VCaP (cell line): ENCODE results near the gene AHSA1.

ENCODE experiments used
- H3K27ac ChIP-seq: fragments of 450-650 bp; 2 replicates; pipeline ENCODE4 v1.5.1; 2017
- TF ChIP-seq, protein P1 (sequence below): fragments of 450-650 bp; conservative IDR thresholded peaks from 2 replicates; pipeline ENCODE4 v1.5.1; 2017; ENCODE audit warnings: mild to moderate bottlenecking, moderate library complexity

Gene AHSA1

DNA sequence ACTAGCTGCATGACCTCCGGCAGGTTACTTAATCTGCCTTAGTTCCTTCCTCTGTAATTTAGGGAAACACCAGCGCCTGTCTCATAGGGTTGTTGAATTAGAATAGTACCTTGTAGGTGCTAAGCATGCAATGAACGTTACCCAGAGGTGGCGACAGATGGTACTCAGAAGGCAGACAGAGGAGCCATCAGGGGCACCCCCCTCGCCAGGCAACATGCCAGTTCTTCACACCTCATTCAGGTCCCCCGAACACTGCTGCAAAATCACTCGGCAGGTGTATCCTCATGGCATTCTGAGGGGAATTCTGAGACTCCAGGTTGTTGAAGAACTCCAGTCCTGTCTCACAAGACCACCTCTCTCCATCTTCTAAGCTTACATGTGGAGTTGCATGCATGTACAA, 30.7 kb downstream of the AHSA1 start:
- no peak overlapping the region for H3K27ac ChIP-seq
- TF ChIP-seq, protein P1, sequence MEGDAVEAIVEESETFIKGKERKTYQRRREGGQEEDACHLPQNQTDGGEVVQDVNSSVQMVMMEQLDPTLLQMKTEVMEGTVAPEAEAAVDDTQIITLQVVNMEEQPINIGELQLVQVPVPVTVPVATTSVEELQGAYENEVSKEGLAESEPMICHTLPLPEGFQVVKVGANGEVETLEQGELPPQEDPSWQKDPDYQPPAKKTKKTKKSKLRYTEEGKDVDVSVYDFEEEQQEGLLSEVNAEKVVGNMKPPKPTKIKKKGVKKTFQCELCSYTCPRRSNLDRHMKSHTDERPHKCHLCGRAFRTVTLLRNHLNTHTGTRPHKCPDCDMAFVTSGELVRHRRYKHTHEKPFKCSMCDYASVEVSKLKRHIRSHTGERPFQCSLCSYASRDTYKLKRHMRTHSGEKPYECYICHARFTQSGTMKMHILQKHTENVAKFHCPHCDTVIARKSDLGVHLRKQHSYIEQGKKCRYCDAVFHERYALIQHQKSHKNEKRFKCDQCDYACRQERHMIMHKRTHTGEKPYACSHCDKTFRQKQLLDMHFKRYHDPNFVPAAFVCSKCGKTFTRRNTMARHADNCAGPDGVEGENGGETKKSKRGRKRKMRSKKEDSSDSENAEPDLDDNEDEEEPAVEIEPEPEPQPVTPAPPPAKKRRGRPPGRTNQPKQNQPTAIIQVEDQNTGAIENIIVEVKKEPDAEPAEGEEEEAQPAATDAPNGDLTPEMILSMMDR = no peak

DNA sequence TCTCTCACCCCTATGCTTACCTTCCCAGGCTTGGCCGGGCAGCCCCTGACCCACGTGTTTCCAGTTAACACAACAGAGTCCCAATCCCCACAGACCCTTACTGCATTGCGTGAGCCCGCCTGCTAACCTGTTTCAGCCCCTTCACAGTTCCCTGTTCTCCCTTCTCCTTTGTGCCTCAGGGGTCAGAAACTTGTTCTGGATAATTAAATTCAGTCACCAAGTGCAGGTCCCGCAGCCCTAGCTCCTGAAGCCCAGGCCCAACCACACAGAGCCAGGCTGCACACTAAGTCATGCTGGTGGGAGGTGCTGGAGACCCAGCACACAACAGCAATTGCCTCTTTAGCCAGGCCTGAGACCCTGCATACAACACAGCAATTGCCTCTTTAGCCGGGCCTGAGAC, 31.1 kb downstream of the AHSA1 start:
- TF ChIP-seq, protein P1 = no peak
- H3K27ac ChIP-seq = no peak overlapping the region

DNA sequence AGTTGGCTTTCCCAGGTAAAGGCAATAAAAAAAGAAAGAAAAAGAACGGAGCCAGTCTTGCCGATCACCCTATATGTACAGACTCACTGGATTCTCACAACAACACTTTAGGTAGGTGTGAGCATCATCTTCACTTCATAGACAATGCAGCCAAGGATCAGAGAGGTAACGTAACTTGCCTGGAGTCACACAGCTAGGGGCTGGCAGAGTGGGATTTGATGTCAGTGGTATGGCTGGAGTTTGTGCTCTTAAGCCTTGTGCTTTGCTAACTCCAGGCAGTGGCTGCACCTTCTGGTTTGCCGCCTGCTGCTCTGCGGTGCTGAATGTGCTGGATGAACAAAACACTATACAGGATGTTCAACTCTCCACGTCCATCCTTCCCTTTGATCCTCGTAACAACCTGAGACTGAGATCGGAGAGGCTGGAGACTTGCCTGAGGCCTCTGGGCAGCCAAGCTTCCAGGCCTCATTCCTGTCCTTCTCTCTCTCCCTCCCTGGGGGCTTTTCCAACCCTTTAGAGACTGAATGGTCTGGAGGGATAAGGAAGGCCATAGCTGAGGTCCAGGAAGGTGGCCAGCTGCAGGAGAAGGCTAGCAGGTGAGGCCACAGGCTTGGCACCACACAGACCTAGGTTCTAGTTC, 32.6 kb downstream of the AHSA1 start:
- H3K27ac ChIP-seq = no peak overlapping the region
- TF ChIP-seq, protein P1 = no peak

DNA sequence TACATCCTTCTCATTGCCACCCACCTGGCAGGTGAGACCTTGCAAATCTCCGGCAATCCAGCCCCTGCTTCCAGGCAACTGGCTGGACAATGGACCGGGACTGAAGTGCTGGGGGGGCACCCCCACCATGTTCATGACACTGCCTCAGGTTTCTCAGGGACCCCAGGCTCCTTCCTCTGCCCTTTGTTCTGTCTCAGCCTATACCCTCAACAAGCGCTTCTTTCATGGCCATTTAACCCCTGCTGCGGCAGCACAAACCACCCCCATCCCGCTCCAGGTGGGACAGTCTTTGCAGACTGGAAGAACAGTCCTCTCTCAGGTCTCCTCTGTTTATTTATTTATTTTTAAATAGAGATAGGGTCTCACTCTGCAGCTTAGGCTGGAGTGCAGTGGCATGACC, 33.2 kb downstream of the AHSA1 start:
- H3K27ac ChIP-seq = no peak overlapping the region
- TF ChIP-seq, protein P1 = no peak

DNA sequence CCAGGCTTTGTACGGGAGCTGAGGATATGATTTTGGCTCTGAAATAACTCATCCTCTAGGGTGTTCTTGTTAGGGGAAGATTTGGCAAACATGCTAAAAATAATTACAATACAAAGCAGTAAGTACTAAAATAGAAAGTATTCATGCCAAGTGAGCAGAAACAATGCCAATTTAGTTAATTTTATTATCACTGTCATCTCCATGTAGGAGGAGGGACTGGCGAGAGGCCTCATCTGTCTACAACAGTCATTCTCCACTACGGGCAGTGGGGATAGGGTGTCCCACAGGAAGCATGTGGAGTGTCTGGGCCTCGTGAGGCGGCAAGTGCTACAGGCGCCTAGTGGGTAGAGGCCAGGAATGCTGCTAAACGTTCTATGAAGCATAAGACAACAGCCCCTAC, 37.4 kb downstream of the AHSA1 start:
- TF ChIP-seq, protein P1 = no peak
- H3K27ac ChIP-seq = no peak overlapping the region

DNA sequence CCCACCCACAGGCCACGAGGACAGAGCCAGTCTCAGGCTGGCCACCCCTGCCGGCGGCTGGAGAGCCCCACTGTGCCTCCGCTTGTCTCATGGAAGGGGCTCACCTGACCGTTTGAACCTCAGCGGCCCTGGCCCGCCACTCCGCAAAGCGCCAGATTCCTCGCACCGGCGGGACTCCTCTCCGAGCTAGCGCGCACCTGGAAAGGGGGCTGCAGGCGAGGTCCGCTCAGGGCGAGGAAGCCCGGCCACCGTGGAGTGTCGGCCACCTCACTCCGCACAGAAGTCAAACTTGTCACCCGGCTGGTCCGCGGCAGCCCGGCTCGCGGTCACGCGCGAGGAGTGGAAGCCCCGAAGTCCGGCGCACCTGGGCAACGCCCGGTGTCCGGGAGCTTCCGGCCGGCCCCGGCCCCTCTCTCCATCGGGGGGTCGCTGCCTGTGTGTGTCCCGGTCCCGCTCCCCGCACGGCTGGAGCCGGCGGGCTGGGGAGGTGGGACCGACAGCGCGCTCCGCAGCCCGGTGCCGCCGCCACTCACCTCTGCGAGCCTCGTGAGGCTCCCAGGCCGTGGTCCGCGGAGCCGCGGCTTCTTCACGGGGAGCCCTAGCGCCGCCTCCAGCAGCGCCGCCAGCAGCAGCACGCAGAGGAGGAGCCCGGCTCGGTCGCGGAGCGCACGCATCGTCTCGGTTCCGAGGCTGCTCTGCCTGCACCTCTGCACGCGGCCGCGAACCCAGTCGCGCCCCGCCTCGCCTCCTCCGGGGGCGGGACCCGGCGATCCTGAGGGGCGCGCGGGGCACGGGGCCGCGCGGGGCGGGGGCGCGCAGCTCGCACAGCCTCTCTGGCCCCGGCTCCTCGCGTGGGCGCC, 40.5 kb downstream of the AHSA1 start, which contains the start of gene ISM2:
Gene ISM2, minus strand, starts transcription at position 697 of the 860 bp plus-strand sequence. Its CDS starts 23 bp downstream, at position 674.
- H3K27ac ChIP-seq = peak within 1 kb of the TSS; percentile 11; the same call in 1 of the 2 replicates
- TF ChIP-seq, protein P1 = no peak

DNA sequence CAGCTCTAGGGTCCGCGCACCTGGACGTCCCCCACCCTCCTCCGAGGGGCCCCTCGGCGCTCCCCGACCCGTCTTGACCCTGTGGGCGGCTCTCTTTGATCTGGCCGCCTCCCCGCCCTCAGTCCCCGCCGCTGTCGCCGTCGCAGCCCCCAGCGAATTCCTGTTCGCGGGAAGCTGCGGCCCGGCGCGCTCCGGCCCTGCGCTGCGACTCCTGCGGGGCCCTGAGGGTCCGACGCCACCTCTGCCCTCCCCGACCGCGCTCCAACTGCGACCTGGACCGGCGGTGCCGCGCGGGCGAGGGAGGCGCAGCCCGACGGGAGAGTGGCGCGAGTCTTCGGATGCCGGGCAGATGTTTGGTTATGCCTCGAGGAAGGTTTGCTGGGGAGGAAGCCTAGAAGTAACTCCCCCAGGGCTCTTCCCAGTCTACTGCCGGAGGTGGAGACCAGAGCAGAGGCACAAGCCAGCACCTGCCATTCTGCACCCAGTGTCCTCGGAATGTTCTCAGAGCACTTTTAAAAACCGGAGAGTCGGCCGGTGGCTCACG, 41.2 kb downstream of the AHSA1 start:
- TF ChIP-seq, protein P1 = no peak
- peak overlapping the region; percentile 11; the same call in 1 of the 2 replicates for H3K27ac ChIP-seq
